Heart left ventricle (tissue), 16 donors: ENCODE measurements around the gene QRSL1. TPM values are rescaled to one million over a fixed set of nuclear protein-coding genes. Genes with fewer than 3 reads are reported as not detected.

Experiments
- ATAC-seq, 4 donors: fragments of 200-7000 bp; cut with Tn5 transposase; one replicate each; pipeline ENCODE4 v1.9.1; 2020 to 2022; ENCODE audit warnings: moderate library complexity in 4 of 4, mild to moderate bottlenecking in 3 of 4, moderate number of reproducible peaks in 1 of 4
- DNase-seq, 5 donors: peaks; one replicate each; pipeline ENCODE4 v3.0.0-alpha.2; 2020
- H3K27ac ChIP-seq, 12 donors: fragments of 200-600 bp; sonication (generic) in 4 of 12; one replicate each; pipeline versions ENCODE4 v1.5.0 to v1.8.0; 2016 to 2022; ENCODE audit warnings: mild to moderate bottlenecking in 2 of 12
- H3K27me3 ChIP-seq, 9 donors: fragments of 200-600 bp; sonication (generic) in 2 of 9; one replicate each; pipeline versions ENCODE4 v1.5.1 to v1.8.0; 2016 to 2022; ENCODE audit warnings: mild to moderate bottlenecking in 3 of 9
- H3K36me3 ChIP-seq, 9 donors: fragments of 200-600 bp; sonication (generic) in 2 of 9; one replicate each; pipeline versions ENCODE4 v1.5.0 to v1.8.0; 2018 to 2022; ENCODE audit warnings: mild to moderate bottlenecking in 2 of 9
- H3K4me1 ChIP-seq, 12 donors: fragments of 200-600 bp; sonication (generic) in 4 of 12; one replicate each; pipeline versions ENCODE4 v1.5.0 to v1.8.0; 2016 to 2022; ENCODE audit warnings: mild to moderate bottlenecking in 3 of 12
- H3K4me3 ChIP-seq, 12 donors: fragments of 200-600 bp; sonication (generic) in 4 of 12; one replicate each; pipeline versions ENCODE4 v1.5.0 to v1.8.0; 2017 to 2022; ENCODE audit warnings: mild to moderate bottlenecking in 9 of 12, moderate library complexity in 4 of 12
- H3K9me3 ChIP-seq, 12 donors: fragments of 200-600 bp; sonication (generic) in 4 of 12; one replicate each; pipeline versions ENCODE4 v1.5.0 to v1.8.0; 2016 to 2022; ENCODE audit warnings: mild to moderate bottlenecking in 1 of 12
- POLR2A ChIP-seq, 2 donors: fragments of 450-650 bp; IDR thresholded peaks; one replicate each; pipeline ENCODE4 v1.6.1; 2017; ENCODE audit warnings: antibody characterized with exemption in 2 of 2, mild to moderate bottlenecking in 2 of 2, moderate library complexity in 2 of 2
- WGBS, 4 donors: extraction: QIAGEN DNeasy Blood & Tissue Kit in 2 of 4; methylation state at CpG; one replicate each; pipeline versions ENCODE4 v1.1.5 to v1.1.7; 2013 to 2018; 5-methylcytosine and 5-hydroxymethylcytosine counted together
- intact Hi-C, 10 donors: fragments of 100-400 bp; cut with DNase I; formaldehyde crosslinking; loops; one replicate each; pipeline versions ENCODE4 v1.11.1 to v1.14.2; 2022
- polyA plus RNA-seq, 2 donors: library from polyadenylated mRNA; stranded (reverse); fragments of 200-250 nt; gene quantifications; one replicate each; pipeline ENCODE4 v1.2.3, GENCODE V29; 2013
- total RNA-seq, 9 donors: library from RNA; depleted of rRNA in 2 of 9; stranded (reverse); fragments of >200 nt in 2 of 9; fragmentation: NEBNext Ultra II Directional in 3 of 9; extraction: Animal tissue kit (Norgen Biotek cat#: 25700) in 3 of 9; gene quantifications; one replicate each; pipeline versions ENCODE4 v1.1.0 to v1.2.4, GENCODE V29; 2016 to 2023
- TF ChIP-seq, protein P1 (sequence below), 12 donors: fragments of 200-600 bp; sonication (generic) in 4 of 12; IDR thresholded peaks; one replicate each; pipeline versions ENCODE4 v1.5.0 to v1.8.0; 2018 to 2022; ENCODE audit warnings: antibody characterized with exemption in 12 of 12, mild to moderate bottlenecking in 5 of 12
- donor health status: ischemic (EF 13 %, LVEDD 7.1; RV severe dilation, severe dysfunction).
- donor health status: healthy with polysubstance abuse.
- donor health status: DM: no; HTN: yes; CAD: no.
- donor health status: DM: no; HTN: no; CAD: no.
- donor health status: ischemic (EF 25% LVEDD 6.9; RV normal size, moderate dysfunction).
- donor health status: ischemic (EF 25% LVEDD 5.7; RV mildly dilated, moderate dysfunction).
- donor health status: healthy.
- donor health status: DM: yes; HTN: yes; CAD: no.
- donor health status: ischemic (EF 35%, LVEDD 5.7; RV mildly dilated, moderate dysfunction).
- donor health status: nonischemic (EF 11% LVEDD 7.7; RV severe dilation, severe dysfunction).
- donor health status: DM: yes; HTN: yes; CAD: no.
- donor health status: PGD.
- donor health status: ischemic (EF 29% LVEDD 5.4; RV normal size, mild dysfunction).
- donor health status: nonischemic (EF 23%, LVEDD 6.1; RV moderate dilation, normal function).

The QRSL1 gene
- total and polyA plus RNA-seq, 11 donors = 8.6 to 18.9 (median 14.4) TPM

DNA sequence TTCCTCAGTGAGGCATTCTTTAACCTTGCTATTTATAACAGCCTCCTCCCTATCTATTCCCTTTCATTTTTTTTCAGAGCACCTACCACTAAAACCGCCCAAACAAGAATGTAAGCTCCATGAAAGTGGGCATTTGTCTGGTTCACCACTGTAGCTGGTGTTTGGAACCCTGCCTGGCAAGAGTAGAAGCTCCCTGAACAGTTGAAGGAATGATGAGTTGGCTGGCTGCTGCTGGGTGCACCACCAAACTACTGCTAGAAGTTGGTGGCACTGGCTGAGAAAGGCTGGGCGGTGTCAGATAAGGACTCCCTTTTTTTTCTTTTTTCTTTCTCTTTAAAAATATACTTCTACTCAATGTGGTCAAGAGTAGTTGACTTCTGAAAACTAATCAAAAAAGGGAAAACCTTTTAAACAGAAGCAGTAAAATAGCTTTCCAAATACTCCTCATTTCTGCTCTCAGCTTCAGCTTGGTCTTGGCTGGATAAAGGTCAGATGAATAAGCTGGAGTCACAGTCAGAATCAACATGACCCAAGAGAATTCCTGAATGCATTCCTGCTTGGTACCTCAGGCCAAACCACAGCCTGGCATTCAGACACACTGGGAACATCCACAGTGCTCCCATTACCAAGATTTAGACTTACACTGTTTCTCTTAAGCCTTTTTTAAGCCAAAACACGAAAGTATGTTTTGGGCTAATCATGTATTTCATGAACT is 38.1 kb upstream of the QRSL1 start:
- H3K4me3 ChIP-seq = no peak overlapping the region
- no peak for TF ChIP-seq POLR2A (IDR thresholded peaks at IDR 0.05)
- TF ChIP-seq, protein P1, sequence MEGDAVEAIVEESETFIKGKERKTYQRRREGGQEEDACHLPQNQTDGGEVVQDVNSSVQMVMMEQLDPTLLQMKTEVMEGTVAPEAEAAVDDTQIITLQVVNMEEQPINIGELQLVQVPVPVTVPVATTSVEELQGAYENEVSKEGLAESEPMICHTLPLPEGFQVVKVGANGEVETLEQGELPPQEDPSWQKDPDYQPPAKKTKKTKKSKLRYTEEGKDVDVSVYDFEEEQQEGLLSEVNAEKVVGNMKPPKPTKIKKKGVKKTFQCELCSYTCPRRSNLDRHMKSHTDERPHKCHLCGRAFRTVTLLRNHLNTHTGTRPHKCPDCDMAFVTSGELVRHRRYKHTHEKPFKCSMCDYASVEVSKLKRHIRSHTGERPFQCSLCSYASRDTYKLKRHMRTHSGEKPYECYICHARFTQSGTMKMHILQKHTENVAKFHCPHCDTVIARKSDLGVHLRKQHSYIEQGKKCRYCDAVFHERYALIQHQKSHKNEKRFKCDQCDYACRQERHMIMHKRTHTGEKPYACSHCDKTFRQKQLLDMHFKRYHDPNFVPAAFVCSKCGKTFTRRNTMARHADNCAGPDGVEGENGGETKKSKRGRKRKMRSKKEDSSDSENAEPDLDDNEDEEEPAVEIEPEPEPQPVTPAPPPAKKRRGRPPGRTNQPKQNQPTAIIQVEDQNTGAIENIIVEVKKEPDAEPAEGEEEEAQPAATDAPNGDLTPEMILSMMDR (IDR thresholded peaks at IDR 0.05) = no peak
- ATAC-seq (no peak), DNase-seq (no peak)
- H3K27ac ChIP-seq = no peak overlapping the region
- H3K4me1 ChIP-seq = peaks cover 0 to 8% (median 0%) of the 10 kb centered on the region in 12 donors
- WGBS, 4 donors = 90 to 95% (median 94%) methylated on average over 3 of the region's 3 CpGs
- intact Hi-C loops = no loop called here
- H3K9me3 ChIP-seq = no peaks in the 10 kb centered on the region
- peaks cover 0 to 43% (median 11%) of the 10 kb centered on the region in 9 donors for H3K36me3 ChIP-seq
- H3K27me3 ChIP-seq = no peaks in the 10 kb centered on the region

DNA sequence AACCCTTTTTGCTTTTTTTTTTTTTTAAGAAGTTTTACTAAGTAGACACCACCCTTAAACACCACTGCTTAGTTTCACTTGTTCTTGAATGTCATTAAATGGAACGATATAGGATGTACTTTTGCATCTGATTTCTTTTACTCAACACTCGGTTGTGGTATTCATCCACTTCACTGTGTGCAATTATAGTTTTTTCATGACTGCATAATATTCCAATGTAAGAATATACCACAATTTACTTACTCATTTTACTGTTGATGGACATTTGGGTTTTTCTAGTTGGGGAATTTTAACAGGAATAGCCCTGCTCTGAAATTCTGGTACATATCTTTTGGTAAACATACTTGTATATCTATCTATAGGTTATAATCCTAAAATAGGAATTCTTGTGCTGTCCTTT is 29.9 kb upstream of the QRSL1 start:
- Histone ChIP-seq H3K9me3 (no peaks in the 10 kb centered on the region), H3K27me3 (no peaks in the 10 kb centered on the region), H3K4me3 (no peak overlapping the region), H3K27ac (no peak overlapping the region), H3K36me3 (peaks cover 0 to 39% (median 3%) of the 10 kb centered on the region in 9 donors), H3K4me1 (no peaks in the 10 kb centered on the region)
- 50 to 100% (median 88%) methylated on average over 1 to 2 of the region's 2 CpGs for WGBS, 4 donors
- intact Hi-C loops = no loop called here
- no peak for TF ChIP-seq POLR2A (IDR thresholded peaks at IDR 0.05)
- TF ChIP-seq, protein P1 (IDR thresholded peaks at IDR 0.05) = no peak
- no peak for ATAC-seq
- no peak for DNase-seq

DNA sequence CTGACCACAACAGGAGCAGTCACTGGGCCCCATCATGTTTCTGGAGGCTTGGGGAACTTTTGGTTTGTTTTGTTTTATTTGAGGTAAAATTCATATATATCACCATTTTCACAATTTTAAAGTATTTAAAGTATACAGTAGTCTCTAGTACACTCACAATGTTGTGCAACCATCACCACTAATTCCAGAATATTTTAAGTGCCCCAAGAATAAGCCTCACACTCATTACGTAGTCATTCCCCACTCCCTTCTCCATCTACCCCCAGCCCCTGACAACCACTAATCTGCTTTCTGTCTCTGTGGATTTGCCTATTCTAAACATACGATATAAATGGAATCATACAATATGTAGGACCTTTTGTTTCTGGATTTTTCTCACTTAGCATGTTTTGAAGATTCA is 29.0 kb upstream of the QRSL1 start:
- intact Hi-C loops = loop anchor here in 2 of 10 donors (10.0 kb wide), 1 partner anchor 374 kb away; the partner anchor contains the start of gene CD24 (in 2 of the 2)
- no peaks in the 10 kb centered on the region for H3K9me3 ChIP-seq
- TF ChIP-seq, protein P1 (IDR thresholded peaks at IDR 0.05) = no peak
- TF ChIP-seq POLR2A (IDR thresholded peaks at IDR 0.05) = no peak
- ATAC-seq (no peak), DNase-seq (no peak)
- no peaks in the 10 kb centered on the region for H3K4me1 ChIP-seq
- no peak overlapping the region for H3K4me3 ChIP-seq
- peaks cover 0 to 39% (median 3%) of the 10 kb centered on the region in 9 donors for H3K36me3 ChIP-seq
- 95 to 100% (median 98%) methylated on average over 2 of the region's 2 CpGs for WGBS, 4 donors
- H3K27me3 ChIP-seq = no peaks in the 10 kb centered on the region
- H3K27ac ChIP-seq = no peak overlapping the region

DNA sequence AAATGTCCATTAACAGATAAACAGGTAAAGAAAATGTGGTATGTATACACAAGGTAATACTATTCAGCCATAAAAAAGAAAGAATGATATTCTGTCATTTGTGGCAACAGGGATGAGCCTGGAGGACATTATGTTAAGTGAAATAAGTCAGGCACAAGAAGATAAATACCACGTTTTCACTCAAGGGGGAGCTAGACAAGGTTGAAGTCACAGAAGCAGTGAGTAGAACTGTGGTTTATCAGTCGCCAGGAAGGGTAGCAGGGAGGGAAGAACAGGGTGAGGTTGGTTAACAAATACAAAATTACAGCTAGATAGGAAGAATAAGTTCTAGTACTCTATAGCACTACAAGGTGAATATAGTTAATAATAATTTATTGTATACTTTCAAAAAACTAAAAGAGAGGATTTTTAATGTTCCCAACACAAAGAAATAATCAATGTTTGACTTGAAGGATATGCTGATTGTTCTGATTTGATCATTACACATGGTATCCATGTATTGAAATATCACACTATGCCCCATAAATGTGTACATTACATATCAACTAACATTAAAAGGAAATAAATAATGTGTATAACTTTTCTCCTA is 21.2 kb upstream of the QRSL1 start:
- no peaks in the 10 kb centered on the region for H3K4me1 ChIP-seq
- TF ChIP-seq, protein P1 (IDR thresholded peaks at IDR 0.05) = peak in 10 of 12 donors; percentile 15 to 47 (median 35)
- TF ChIP-seq POLR2A (IDR thresholded peaks at IDR 0.05) = no peak
- no peak overlapping the region for H3K27ac ChIP-seq
- H3K4me3 ChIP-seq = no peak overlapping the region
- peaks cover 0 to 25% (median 3%) of the 10 kb centered on the region in 9 donors for H3K36me3 ChIP-seq
- H3K9me3 ChIP-seq = no peaks in the 10 kb centered on the region
- no peaks in the 10 kb centered on the region for H3K27me3 ChIP-seq
- WGBS, 4 donors = 27 to 35% (median 33%) methylated on average over 2 of the region's 2 CpGs
- ATAC-seq (no peak), DNase-seq (no peak)
- intact Hi-C loops = loop anchor here in 3 of 10 donors (5.0 to 10.0 kb wide), 2 partner anchors 367 to 369 kb away; partner anchors contain the start of gene CD24 (in 2 of the 3)
